DMS53 treated with DMSO at 0.1 percent for 48 hours (cell line): Measurements from ENCODE around the gene TBC1D22A.

Experiments used
- DNase-seq: peaks from one replicate; lab custom pipeline; 2025; ENCODE audit not compliant: unreplicated experiment; lab: John Stamatoyannopoulos, UW

TBC1D22A gene

DNA sequence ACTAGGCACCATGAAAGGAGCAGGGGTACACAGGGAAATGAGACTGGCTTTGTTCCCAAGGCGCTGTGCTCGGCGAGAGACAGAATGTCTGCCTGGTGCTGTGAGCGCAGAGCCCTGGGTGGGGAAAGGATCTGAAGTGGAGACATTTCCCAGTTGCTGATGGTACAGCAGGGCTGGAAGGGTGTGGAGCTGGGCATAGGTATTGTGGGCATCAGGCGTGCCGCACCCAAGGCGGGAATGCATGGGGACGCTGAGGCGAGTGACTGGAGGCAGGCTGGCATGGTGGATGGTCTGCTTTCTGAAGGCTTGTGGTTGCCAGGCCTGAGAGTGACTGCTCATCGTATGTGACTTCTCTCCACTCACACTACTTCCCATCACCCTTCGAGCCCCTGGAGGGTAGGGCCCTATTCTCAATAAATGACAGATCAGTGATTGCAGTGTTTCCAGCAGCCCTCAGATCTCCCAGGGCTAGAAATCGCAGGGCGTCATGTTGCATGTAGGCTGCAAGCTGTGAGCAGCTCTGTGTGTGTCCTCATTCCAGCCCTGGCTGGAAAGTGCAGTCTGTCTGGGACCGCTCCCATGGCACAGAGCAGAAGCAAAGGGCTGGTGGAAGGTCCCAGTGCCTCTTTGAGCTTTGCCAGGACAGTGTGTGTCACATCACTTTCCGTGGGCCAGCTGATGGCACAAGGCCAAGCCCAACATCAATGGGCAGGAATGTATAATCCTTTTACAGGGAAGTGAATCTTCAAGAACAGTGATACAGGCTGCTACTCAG, 67.7 kb downstream of the TBC1D22A start:
- DNase-seq = no peak

DNA sequence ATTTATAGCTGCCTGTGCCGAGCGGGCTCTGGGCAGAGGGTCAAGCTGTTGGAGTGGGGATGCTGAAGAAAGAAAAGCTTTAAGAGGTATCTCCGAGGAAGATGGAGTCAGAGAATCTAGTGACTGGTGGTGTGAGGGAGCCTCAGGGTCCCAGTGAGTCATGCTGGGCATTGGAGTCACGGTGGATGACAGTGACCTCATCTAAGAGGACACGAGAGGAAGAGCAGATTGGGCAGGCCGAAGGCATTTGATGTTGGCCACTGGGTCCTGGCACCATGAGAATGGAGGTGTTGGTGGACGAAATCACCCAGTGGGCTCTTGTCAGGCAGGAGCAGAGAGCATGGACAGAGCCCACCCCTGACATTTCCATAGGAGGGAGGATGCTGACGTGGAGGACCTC, 68.4 kb downstream of the TBC1D22A start:
- DNase-seq = no peak

DNA sequence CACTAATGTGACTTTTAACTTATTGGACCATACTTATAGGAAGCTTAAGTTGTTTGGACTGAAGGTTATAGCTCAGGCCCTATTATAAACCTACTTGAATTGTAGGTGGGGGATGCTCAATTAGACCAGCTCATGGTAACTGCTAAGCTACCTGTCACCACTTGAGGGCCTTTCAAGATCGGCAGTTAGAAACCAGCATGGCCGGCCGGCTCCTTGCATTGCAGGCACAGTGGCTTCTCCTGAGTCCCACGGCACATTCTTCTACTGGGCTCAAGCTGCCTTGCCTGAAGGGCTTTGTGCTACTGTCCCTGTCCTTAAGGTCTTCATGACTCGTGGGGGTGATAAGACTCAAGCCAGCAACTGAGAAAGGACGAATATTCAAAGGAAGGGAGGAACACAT, 70.8 kb downstream of the TBC1D22A start:
- no peak for DNase-seq

DNA sequence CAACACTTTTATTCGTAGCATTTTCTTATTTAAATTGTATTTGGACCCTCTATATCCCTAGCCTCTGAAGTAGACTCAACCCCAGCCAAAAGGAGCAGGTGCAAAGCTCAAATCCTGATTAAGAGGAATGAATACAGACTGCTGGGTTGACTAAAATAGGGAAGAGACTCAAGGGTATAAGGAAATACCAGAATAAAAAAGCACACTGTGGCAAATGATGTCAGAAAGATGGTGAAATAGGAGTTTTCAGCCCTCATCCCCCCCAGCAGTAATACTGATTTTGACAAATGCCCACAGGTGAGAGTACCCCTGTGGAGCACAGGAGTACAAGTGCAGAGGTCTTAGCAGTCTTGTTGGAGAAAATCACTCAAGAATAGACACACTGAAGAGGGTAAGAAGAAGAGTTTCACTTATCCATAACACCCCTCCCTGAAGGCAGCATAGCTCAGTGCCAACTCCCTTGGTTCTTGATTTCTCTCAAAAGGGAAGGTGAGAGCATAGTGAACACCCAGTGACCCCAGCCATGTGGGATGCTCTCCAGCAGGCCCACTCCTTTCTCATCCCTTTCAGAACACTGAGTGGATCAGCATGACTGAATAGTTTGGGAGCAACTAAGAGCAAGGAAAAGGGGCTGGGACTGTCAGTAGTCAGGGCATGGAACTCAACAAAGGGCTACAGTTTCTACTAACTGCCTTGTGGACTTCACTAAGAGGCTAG, 71.7 kb downstream of the TBC1D22A start:
- no peak for DNase-seq

DNA sequence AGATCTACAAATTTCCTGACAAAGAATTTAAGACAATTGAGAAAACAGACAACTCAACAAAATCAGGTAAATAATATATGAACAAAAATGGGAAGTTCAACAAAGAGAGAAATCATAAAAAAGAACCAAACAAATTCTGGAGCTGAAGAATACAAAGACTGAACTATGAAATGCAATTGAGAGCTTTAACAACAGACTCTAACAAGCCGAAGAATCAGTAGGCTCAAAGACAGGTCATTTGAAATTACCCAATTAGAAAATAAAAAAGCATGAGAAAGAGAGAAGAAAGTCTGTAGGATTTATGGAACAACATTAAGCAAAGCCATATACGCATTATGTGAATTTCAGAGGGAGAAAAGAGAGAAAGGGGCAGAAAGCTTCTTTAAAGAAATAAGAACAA, 72.8 kb downstream of the TBC1D22A start:
- DNase-seq = no peak

DNA sequence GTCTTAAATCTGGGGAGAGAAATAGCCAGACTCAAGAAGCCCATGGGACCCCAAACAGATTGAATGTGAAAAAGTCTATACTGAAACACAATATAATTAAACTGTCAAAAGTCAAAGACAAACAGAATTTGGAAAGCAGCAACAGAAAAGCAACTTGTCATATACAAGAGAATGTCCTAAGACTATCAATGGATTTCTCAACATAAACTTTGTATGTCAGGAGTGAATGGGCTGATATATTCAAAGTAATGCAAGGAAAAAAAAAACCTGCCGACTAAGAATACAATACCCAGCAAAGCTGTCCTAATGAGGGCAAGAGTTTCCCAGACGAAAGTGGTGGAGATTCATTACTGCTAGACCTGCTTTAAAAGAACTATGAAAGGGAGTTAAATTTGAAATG, 73.2 kb downstream of the TBC1D22A start:
- no peak for DNase-seq

DNA sequence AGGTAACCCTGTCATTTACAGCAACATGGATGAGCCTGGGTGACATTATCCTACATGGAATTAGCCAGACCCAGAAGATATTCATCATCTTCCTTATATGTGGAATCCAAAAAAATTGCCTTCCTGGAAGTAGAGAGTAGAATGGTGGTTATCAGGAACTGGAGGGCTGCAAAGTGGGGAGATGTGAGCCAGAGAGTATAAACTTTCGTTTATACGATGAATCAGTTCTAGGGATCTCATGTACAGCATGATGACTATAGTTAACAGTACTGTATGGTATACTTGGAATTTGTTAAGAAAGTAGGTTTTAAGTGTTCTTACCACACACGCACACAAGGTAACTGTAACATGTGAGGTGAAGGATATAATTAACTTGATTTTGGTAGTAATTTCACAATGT, 79.1 kb downstream of the TBC1D22A start:
- DNase-seq = no peak

DNA sequence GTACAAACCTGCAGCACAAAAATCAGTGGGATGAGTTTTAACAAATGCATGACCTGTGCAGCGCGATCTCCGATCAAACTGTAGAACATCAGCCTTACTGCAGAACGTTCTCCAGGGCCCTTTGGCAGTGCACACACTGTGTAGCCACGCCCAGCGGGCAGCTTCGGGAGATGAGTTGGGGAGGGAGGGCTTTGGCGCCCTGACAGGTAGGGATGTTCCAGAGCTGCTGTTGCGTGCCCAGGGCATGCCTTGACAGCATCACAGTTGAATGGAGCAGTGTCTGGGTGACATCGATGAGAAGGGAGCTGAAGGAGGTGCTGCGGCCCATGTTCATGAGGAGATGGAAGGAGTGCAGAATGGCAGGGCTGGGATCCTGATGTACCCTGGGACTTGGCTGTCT, 80.2 kb downstream of the TBC1D22A start:
- DNase-seq = no peak

DNA sequence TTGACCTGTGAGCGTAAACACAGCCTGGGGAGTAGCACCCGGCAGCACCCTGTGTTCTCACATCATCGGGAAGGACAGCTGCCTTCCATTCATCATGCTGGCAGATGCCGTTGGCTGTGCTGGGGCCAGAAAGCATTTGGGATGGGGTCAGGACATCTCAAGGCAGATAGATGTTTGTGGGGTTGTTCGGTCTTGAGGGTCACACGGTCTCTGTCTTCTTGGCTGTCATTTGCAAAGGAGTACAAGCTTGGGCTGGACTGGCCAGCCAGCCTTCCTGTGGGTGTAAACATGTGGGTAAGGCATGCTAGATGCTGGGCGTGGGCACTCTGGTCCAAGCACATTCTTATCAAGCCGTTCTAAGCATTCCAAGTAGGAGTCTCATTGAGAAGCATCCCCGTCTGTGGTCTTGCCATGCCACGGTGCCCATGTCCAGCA, 81.4 kb downstream of the TBC1D22A start:
- no peak for DNase-seq

DNA sequence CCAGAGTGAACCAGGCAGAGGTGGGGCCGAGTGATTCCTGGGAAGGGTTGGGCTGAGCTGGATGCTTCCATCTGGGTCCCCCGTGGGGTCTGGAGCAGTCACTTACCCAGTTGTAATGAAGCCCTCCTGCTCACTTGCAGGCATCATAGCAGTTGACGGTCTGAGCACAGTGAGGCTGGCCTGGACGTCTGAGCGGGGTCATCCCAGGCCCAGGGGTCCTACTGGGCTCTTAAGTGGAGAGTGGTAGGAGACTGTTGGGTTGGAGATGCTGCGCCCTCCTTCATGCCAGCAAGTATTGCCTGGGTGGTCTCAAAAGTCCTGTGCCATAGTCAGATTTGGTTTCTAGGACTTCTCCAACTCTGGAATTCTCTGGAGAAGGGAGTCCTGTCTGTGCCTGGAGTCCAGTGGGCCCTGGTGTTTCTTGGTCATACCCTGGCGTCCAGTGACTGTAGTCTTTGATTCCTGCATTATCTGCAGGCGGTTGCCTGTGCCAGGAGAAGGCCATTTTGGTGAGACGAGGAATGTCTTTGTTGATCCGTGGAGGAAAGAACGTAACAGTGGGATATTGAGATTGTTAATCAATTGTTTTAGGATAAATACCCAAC, 82.3 kb downstream of the TBC1D22A start:
- no peak for DNase-seq

DNA sequence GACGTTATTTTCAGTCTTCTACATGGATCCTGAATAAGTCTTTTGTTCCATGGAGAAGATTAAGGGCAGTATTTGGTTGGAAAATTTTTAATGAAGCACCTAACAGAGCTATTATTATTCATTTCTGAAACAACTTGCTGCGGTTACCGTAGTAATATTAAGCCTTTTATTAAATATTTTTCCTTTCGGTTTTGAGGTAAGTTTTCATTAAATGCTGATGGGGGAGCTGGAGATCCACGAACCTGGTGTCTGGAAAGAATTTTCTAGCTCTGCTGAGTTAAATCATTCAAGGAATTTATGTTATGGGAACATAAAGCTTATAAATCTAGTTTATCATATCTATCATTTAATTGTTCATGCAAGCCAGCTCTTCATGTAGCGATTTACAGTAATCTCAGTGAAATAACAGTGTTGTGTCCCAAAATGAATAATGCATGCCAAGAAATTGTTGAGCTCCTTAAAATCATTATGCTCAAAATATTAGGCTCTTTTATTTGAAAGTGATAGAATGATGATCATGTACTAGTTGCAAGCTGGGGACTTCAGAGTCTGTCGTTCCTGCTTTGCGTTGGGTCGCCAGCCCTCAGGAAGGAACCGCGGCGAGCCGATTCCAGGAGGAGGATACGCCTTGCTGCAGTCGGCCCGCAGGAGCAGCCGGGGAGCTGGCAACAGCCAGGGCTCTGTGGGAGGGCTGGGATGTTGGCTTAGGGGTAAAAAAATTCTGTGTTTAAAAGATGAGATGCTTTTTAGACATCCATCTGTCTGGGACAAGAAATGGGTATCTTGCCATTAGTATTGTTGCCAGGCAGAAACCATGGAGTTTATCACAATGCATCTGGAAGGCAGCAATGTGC, 83.1 kb downstream of the TBC1D22A start:
- no peak for DNase-seq

DNA sequence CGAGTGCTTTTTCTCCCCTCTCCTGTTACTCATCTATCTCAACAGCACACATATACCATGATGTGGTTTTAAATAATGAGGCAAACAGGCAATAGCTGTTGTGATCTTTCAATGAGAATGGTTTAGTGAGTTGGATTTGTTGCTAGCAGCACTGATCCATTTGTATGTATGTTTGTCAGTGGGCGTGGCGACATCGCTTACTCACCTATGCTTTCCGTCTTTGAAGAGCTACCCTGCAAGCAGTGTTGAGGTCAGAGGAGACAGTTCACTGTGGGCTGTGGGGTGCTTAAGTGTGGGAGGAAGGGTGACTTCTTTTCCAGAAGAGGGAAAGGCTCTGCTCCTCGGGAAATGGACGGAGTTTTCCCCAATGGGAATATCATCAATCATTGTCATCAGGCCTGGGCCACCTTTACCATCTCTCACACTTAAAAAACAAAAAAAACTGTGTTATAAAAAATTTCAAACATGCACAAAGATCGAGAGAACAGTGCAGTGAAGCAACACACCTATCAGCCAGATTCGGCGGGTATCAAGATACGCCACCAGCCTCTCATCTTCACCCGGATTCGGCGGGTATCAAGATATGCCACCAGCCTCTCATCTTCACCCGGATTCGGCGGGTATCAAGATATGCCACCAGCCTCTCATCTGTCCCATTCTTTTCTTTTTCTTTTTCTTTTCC, 83.8 kb downstream of the TBC1D22A start:
- DNase-seq = no peak

DNA sequence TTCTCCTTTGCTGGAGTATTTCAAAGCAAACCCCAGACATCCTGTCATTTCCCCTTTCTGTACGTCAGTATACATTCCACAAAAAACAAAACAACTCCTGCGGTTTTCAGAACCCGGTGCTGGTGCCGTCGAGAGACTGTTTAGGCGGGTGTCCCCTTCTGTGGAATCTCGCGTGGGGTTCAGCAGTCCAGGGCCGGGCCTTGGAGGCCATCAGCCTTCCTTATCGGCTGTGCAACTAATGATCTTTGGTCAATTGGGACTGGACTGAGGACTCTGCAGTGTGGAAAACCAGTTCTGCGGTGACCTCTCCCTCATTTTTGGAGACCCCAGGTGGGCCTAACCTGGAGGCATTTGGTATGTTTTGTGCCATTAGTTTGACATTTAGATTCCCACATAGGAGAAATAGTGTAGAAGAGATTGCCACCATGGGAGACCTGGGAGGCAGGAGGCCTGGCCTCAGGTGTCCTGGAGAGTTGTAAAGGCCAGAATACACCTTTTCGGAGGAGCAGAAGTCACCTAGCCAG, 84.4 kb downstream of the TBC1D22A start:
- DNase-seq = no peak

DNA sequence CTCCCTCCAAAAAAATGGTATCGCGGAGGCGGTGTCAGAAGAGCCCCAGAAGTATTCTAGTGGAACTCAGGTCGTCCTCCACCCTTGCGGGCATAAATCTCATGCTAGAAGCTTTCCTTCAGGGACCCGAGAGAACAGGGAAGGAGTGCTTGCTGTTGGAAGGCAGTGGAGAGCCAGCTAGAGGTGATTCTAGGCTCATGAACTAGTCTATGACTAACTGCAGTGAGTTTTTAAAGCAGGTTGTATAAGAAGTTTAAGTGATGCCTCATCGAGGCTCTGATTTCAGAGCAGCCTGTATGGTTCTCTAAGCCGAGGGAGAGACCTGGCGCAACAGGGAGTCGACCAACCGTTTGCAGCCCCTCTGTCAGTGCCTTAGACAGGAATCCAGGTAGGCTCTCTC, 85.7 kb downstream of the TBC1D22A start:
- no peak for DNase-seq

DNA sequence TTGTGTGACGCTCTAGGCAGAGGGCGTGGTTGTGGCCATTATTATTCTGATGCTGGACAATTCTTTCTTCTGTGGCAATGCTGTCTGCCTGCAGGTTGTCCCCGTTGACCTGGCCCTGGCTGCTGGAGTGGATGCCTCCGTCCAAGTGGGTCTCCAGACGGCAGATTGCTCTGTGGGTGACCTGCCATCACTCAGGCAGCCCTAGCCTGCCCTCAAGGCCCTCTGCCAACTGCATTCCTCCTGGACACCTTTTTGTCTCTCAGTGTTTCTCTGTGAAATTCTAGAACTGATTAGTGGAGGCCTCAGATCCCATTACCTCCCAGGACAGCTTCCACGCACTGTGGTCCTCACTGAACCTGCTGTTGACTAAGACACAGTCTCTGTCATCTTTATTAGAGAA, 86.7 kb downstream of the TBC1D22A start:
- DNase-seq = no peak

DNA sequence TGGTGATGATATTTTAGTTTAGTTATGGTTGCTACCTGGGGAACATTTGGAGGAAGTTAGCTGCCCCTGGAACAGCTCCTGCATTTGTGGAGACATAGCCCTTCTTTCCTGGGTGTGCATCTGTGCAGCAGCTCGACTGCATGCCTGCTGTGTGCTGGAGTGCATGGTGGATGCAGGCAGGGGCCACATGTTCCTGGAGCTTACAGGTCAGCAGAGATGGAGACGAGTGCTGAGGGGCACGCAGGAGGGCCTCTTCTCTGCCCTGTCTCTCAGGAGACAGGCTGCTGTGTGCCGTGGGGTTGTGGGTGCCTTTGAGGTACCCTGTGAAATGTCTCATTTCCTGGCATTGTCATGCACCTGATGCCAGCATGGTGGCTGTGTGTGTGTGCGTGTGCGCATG, 87.5 kb downstream of the TBC1D22A start:
- no peak for DNase-seq

DNA sequence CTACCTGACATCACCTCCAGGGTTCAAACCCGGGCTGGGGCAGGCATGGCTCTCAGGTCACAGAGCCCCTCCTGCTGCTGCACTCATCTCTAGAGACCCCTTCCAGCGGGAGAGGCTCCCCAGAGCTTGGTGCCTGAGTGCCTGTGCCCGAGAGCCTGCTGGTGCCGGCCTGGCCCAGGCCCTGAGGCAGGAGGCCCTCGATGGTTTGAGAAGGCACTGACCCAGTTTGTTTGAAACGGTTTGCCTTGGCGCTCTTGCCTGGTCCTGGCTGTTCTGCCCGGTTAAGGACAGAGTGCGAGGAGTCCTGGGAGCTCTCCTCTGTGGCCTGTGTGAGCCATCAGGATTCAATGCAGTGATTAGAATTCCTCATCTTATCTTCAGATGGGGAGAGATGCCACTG, 88.9 kb downstream of the TBC1D22A start:
- DNase-seq = no peak

DNA sequence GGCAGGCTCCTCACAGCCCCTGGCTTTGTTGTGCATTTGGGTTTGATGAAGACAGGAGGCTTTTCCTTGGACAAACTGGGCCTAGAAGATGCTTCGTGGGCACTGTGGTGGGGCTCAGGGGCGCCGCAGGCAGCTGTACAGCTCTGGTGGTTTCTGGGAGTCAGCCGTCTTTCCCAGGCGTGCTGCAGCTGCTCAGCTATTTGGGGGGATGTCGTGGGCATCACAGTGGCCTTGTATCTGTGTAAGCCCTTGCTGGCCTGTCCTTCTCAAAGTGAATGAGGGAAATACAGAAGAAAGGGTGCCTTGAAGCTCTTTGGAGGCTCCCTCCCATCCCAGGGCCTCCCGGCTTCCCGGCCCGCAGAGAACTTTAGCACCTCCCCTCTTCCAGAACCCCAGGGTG, 89.5 kb downstream of the TBC1D22A start:
- DNase-seq = no peak

DNA sequence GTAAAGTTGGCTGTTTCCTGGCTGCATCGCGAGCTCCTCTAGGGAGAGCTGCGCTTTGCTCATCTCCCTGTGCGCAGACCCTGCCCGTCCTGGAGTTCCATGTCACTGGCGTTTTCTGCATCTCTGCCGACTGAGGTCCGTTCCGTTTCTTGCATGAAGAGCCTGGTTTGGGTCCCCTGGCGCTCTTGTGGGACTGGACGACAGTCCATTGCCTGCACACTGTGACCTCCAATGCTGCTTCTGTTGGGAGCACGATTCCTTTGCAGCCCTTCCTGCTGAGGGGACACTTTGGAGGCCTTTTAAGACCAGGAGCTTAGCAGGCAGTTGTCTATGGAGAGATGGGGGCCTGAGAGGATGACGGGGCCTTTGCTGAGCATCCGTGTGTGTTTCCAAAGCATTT, 90.3 kb downstream of the TBC1D22A start:
- DNase-seq = no peak

DNA sequence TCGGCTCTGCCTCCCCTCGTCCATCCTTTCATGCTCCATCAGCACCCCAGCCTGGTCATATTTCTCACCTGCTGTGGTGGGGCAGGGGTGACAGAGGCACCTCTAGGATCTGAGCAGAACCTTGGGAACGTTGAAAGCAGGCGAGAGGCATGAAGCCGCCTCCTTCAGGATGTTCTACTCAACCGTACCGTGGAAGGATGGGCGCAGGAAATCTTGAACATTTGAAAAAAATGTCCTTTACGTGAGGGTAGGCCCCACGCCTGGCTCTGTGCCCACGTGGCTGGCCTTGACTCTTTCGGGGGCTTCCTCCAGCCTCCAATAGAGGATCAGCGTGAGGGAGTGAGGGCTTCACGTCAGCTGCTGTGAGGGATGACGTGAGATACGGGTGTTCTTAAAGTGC, 90.7 kb downstream of the TBC1D22A start:
- DNase-seq = no peak
